WI38 (cell line): Measurements from ENCODE around the gene NR2F1-AS1.

Source experiments
- H3K4me3 ChIP-seq: 2 replicates; pipeline ENCODE4 v1.5.1; 2011; ENCODE audit warnings: low read depth, mild to moderate bottlenecking, control low read depth, low read length
- CTCF ChIP-seq: IDR thresholded peaks from 2 replicates; pipeline ENCODE4 v1.5.1; 2012; ENCODE audit warnings: low read depth, mild to moderate bottlenecking, control low read depth, low read length

NR2F1-AS1 gene

DNA sequence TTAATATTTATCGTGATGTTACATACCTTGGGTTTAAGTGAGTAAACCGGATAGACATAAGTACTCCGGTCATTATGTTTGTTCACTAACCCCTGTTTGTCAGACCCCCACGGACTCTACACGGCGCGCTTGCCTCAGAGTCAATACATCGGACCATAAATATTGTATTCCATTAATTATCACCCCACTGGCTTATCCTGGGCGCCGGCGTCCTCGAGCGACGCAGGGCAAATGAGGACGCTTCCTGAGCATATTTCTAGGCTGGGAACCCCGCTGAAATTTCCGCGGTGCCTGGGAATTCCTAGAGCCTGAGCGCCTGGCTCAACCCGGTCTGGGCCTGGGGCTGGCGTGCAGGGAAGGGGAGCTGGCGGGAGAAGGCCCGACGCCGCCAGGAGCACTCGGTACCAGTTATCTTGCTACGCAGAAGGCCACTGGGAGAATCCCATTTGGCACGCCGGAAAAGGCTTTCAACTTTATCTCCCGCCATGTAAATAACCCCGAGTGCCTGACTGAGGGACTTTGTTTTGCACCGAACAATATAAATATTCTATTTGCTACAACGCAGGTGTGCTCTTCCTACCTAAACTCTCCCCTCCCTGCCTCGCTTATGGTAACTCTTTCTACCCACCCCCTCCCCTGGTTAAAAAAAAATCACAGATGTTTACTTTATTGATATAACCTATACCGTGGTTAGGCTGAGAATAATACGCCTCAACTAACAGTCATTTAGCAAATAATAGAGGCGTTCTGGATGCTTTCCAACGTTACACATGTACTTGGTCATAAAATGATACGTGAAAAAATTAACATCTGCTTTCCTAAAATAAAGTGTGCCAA is 21.4 kb upstream of the NR2F1-AS1 start:
- no peak for TF ChIP-seq CTCF
- H3K4me3 ChIP-seq, result peak overlapping the region; percentile 54

DNA sequence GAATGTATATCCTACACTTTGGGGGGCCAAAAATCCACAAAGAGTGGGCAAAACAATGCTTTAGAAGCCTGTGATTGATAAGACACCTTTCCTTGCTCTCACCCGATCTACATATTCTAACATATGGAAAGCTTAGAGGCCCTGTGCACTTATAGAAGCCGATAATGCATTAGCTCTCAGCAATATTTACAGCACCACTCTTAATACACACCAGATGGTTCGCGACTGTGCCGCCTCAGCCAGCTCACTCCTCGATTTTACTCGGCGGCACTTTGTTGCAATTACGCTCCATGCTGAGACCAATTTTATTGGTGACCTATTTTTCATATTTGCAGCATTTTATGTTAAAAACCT is 20.8 kb upstream of the NR2F1-AS1 start:
- H3K4me3 ChIP-seq, result peak overlapping the region; percentile 54
- no peak for TF ChIP-seq CTCF

DNA sequence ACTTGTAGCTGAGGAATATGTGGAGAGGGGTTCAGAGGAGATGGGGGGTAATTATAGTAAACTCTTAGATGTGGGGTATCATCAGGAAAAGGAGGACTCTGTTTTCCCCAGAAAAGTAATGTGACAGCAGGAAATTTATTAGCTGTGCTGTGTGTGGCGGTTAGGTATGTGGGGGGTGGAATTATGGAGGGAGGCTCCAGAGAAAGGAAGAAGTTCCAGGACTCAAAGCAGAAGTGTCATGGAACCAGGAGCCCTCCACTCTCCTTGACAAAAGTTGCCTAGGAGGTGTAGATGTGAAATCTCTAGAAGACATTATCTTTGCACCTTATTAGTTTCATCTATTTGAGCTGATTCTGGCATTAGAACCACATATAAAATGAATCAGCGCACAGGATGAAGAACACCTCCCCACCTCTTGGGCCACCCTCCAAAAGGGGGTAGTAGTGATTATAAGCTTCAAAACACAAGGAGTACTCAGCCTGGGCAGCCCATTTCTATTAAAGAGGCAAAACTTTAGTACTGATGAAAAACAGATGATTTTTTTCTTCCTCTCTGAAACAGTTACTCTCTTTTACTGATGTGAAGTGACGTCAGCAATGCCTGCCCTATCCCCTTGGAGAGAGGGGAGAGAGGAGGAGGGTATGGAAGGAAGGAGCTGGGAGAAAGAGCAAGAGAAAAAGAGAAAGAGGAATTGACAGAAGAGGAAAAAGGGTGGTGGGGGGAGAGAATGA is 20.2 kb upstream of the NR2F1-AS1 start:
- TF ChIP-seq CTCF, result no peak

GRCh38 chr5:93600409-93601070 is 19.5 kb upstream of the NR2F1-AS1 start:
- no peak for TF ChIP-seq CTCF
- peak overlapping the region; percentile 54 for H3K4me3 ChIP-seq

More for the DNA sequence above, 20.2 kb upstream of the NR2F1-AS1 start:
- H3K4me3 ChIP-seq, result peak overlapping the region; percentile 54

DNA sequence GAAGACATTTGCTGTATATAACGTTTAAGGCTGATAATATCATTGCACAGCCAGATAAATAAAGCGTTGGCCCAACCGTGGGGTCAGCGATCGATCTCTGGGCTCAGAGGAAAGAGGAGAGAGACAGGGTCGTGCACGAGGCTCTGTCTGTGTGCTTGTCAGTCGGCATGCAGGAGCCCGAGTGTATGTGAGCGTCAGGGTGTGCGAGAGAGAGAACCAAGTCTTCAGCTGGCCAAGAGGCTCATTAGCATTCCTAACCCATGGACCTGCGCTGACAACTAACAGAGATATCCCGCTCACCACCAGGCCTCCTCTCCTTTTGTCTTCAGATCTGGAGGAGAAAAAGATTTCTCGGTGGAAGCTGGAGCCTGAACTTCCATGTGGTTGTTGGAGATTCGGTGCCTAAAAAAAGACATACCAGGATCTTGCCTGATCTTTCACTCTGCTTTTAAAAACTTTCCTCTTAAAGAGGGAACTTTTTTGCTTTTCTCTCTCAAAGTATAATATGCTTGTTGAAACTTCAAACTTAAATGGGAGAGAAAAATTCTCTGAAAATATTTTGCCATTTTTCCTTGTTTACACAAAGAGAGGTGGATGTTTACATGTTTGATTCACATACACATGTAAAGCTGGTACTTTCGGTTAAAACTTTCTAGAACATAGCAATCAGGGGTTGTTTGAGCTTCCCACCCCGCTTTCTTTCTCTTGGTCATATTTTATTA is 18.5 kb upstream of the NR2F1-AS1 start:
- no peak for TF ChIP-seq CTCF
- peak overlapping the region; percentile 45 for H3K4me3 ChIP-seq

GRCh38 chr5:93599001-93599379 is 18.0 kb upstream of the NR2F1-AS1 start:
- no peak for TF ChIP-seq CTCF
- H3K4me3 ChIP-seq, result peak overlapping the region; percentile 45
